Measurements from ENCODE around the gene PRR18. TPM values are rescaled to one million over a fixed set of nuclear protein-coding genes. Genes with fewer than 3 reads are reported as not detected.

PRR18 gene
- total RNA-seq, 4 donors from 2014 or later, result not detected

DNA sequence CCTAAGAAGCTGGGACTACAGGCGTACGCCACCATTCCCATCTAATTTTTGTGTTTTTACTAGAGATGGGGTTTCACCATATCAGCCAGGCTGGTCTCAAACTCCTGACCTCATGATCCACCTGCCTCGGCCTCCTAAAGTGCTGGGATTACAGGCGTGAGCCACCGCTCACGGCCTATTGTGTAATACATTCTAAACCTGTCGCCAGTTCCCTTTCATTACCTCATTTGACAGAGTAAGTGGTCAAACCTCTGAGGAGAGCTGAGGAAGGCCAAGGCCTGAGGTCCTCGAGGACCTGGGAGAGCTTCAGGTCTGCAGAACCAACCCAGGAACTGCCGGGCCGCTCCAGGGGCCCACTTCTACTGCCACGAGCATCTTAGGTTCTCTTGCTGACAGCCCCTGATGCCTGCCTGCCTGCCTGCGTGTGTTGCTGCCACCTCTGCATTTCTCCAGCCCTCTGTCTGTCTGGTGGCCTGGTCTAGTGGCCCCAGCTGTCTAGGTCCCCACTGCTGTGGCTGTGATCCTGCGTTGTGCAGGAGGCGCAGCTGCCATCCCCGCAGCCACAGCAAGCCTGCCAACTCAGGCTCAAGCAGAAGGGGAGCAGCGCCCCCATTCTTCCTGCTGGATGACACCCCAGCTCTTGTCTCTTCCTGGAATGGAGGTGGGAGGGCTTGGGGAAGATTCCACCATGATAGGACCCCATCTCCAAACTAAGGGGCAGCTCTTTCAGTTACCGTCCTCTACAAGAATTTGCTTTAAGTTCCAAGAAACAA, 45.3 kb downstream of the PRR18 start:
- no peak for DNase-seq (ENCODE audit: low spot score in 2 of 2)
- intact Hi-C loops (cut with DNase I; ENCODE audit: low total_unique reads), result no loop called here
- TF ChIP-seq POLR2A (IDR thresholded peaks at IDR 0.05), result no peak
- TF ChIP-seq, protein P1, sequence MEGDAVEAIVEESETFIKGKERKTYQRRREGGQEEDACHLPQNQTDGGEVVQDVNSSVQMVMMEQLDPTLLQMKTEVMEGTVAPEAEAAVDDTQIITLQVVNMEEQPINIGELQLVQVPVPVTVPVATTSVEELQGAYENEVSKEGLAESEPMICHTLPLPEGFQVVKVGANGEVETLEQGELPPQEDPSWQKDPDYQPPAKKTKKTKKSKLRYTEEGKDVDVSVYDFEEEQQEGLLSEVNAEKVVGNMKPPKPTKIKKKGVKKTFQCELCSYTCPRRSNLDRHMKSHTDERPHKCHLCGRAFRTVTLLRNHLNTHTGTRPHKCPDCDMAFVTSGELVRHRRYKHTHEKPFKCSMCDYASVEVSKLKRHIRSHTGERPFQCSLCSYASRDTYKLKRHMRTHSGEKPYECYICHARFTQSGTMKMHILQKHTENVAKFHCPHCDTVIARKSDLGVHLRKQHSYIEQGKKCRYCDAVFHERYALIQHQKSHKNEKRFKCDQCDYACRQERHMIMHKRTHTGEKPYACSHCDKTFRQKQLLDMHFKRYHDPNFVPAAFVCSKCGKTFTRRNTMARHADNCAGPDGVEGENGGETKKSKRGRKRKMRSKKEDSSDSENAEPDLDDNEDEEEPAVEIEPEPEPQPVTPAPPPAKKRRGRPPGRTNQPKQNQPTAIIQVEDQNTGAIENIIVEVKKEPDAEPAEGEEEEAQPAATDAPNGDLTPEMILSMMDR (IDR thresholded peaks at IDR 0.05), result no peak
- WGBS, 2 donors, result 94 to 95% methylated on average over 15 to 16 of the region's 17 CpGs
- H3K4me3 ChIP-seq (ENCODE audit: low read depth, poor library complexity, severe bottlenecking), result no peak overlapping the region

DNA sequence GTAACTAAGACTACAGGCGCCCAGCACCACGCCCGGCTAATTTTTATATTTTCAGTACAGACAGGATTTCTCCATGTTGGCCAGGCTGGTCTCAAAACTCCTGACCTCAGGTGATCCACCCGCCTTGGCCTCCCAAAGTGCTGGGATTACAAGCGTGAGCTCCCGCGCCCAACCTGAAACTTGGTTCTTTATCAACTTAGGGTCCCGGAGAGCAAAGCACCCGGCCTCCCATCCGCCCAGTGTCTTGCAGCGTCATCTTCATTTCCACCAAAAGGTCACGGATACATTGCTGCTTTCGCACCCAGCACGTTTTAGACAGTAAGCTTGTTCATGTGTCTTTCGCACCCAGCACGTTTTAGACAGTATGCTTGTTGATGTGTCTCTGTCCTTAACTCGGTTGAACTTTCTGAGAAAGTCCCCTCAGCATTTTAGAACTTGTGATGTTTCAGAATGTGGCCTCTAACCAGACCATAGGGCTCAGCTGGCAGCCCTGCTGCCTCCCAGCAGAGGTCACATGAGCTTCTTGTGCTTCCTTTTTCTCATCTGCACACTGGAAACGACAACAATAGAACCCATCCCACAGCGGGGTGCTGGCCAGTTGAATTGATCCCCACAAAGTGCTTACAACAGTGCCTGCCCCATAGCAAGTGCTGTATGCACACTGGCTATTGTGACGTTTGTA, 48.8 kb downstream of the PRR18 start:
- intact Hi-C loops (cut with DNase I; ENCODE audit: low total_unique reads), result no loop called here
- H3K4me3 ChIP-seq (ENCODE audit: low read depth, poor library complexity, severe bottlenecking), result no peak overlapping the region
- DNase-seq (ENCODE audit: low spot score in 2 of 2), result no peak
- 71 to 87% methylated on average over 18 to 20 of the region's 20 CpGs for WGBS, 2 donors
- TF ChIP-seq, protein P1 (IDR thresholded peaks at IDR 0.05), result no peak
- no peak for TF ChIP-seq POLR2A (IDR thresholded peaks at IDR 0.05)

DNA sequence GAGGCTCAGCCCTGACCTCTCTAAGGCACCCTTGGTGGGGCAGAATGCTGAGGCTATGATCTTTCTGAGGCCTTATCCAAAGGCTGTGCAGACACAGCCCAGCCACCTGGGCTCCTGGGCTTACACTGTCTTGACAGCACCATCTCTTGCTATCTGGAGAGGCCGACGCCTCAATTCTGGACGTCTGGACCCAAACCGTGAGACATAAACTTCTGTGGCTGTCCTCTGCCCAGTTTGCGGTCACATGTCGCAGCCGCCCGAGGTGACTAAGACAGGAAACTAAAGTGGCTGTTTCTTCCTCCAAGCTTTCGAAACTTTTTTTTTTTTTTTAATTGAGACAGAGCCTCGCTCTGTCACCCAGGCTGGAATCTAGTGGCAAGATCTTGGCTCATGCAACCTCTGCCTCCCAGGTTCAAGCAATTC, 49.3 kb downstream of the PRR18 start:
- intact Hi-C loops (cut with DNase I; ENCODE audit: low total_unique reads), result no loop called here
- no peak for TF ChIP-seq POLR2A (IDR thresholded peaks at IDR 0.05)
- TF ChIP-seq, protein P1 (IDR thresholded peaks at IDR 0.05), result no peak
- peak in 1 of 2 donors; percentile 47 for DNase-seq (ENCODE audit: low spot score in 2 of 2)
- no peak overlapping the region for H3K4me3 ChIP-seq (ENCODE audit: low read depth, poor library complexity, severe bottlenecking)
- WGBS, 2 donors, result 79 to 81% methylated on average over 10 of the region's 10 CpGs

DNA sequence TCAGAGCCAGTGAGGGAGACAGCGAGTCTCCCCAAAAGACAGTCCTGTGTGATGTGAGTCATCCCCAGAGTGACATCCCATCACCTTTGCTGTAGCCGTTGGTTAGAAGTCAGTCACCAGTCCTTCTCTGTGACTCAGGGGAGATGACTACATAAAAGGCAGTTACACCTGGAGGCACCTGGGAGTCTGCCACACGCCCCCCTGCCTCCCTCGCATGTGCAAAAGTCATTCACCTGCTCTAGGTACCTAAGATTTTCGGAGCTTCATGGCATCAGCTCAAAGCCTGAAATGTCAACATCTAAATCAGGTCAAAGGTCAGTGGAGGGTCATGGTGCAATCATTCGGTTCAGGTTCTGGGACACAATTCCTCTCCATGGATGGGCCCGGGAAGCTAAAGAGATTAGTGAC, 50.3 kb downstream of the PRR18 start:
- DNase-seq (ENCODE audit: low spot score in 2 of 2), result no peak
- TF ChIP-seq, protein P1 (IDR thresholded peaks at IDR 0.05), result no peak
- no peak for TF ChIP-seq POLR2A (IDR thresholded peaks at IDR 0.05)
- intact Hi-C loops (cut with DNase I; ENCODE audit: low total_unique reads), result no loop called here
- WGBS, 2 donors, result 63 to 67% methylated on average over 7 of the region's 7 CpGs
- H3K4me3 ChIP-seq (ENCODE audit: low read depth, poor library complexity, severe bottlenecking), result no peak overlapping the region

Other genes with a start within 250 kb of the PRR18 start
- gene TBXT, start 140.5 kb downstream of the PRR18 start, total RNA-seq, result not detected
- 10 to 100 TPM; 23.6 to 42.9 (median 31.9) TPM for gene SFT2D1, start 34.2 kb upstream of the PRR18 start, total RNA-seq
- gene MPC1, start 74.5 kb upstream of the PRR18 start, total RNA-seq, result 10 to 100 TPM; 35.4 to 63.6 (median 48.7) TPM

Data from lower leg skin (tissue), 4 donors.